ELR (cell line): ENCODE data around the gene INPP4B.
"Not testable (repeated sequence)": the region's sequence is repeated elsewhere in the genome, so short reads cannot be mapped to it uniquely, and the experiment has no call there.

Experiments used
- DNase-seq: peaks from one replicate; pipeline ENCODE4 v3.0.0-alpha.2; 2015; ENCODE audit warnings: low read depth

Gene INPP4B

GRCh38 chr4:142085513-142086292 lies 760.4 kb downstream of the INPP4B start:
- DNase-seq, result no peak

GRCh38 chr4:142083264-142083663 lies 762.8 kb downstream of the INPP4B start:
- no peak for DNase-seq

- DNase-seq, result no peak
These were observed 765.1 kb downstream of the INPP4B start for GRCh38 chr4:142081025-142081424.

- no peak for DNase-seq
These were observed 766.1 kb downstream of the INPP4B start for GRCh38 chr4:142079959-142080358.

- no peak for DNase-seq
These were observed 769.1 kb downstream of the INPP4B start for GRCh38 chr4:142077048-142077447.

- not testable (repeated sequence) for DNase-seq
These were observed 777.8 kb downstream of the INPP4B start for GRCh38 chr4:142068304-142068703.

- not testable (repeated sequence) for DNase-seq
These were observed 779.5 kb downstream of the INPP4B start for GRCh38 chr4:142066562-142066961.

- DNase-seq, result peak; percentile 15
These were observed 780.9 kb downstream of the INPP4B start for GRCh38 chr4:142065086-142065647.

- DNase-seq, result no peak
These were observed 781.9 kb downstream of the INPP4B start for GRCh38 chr4:142064181-142064580.

GRCh38 chr4:142045996-142046395 lies 800.1 kb downstream of the INPP4B start:
- no peak for DNase-seq

GRCh38 chr4:142044271-142044670 lies 801.8 kb downstream of the INPP4B start:
- DNase-seq, result peak; percentile 41

GRCh38 chr4:142043509-142043908 lies 802.6 kb downstream of the INPP4B start:
- peak; percentile 82 for DNase-seq

- no peak for DNase-seq
These were observed 804.3 kb downstream of the INPP4B start for GRCh38 chr4:142041788-142042187.

- DNase-seq, result no peak
These were observed 806.1 kb downstream of the INPP4B start for GRCh38 chr4:142040043-142040442.

- peak; percentile 85 for DNase-seq
These were observed 809.1 kb downstream of the INPP4B start for GRCh38 chr4:142036795-142037583.

GRCh38 chr4:142035566-142035965 lies 810.5 kb downstream of the INPP4B start:
- no peak for DNase-seq

GRCh38 chr4:142034101-142034500 lies 812.0 kb downstream of the INPP4B start:
- DNase-seq, result no peak

GRCh38 chr4:142030010-142030409 lies 816.1 kb downstream of the INPP4B start:
- no peak for DNase-seq

GRCh38 chr4:142021761-142022160 lies 824.3 kb downstream of the INPP4B start:
- no peak for DNase-seq

GRCh38 chr4:142021181-142021580 lies 824.9 kb downstream of the INPP4B start:
- no peak for DNase-seq

- DNase-seq, result no peak
These were observed 830.1 kb downstream of the INPP4B start for GRCh38 chr4:142016031-142016430.

- no peak for DNase-seq
These were observed 836.4 kb downstream of the INPP4B start for GRCh38 chr4:142009751-142010150.

GRCh38 chr4:142005519-142005918 lies 840.6 kb downstream of the INPP4B start:
- no peak for DNase-seq
